H1 (cell line): ENCODE measurements around the gene PSG5. TPM values are rescaled to one million over a fixed set of nuclear protein-coding genes. Genes with fewer than 3 reads are reported as not detected.
"Not testable (repeated sequence)": the region's sequence is repeated elsewhere in the genome, so short reads cannot be mapped to it uniquely, and the experiment has no call there.

Experiments
- CTCF ChIA-PET: fragments of 300-600 bp; sonication (Branson Sonifier 250); formaldehyde crosslinking; loops from one replicate; lab custom pipeline; 2021; ENCODE audit not compliant: partially characterized antibody; lab: Charles Lee
- POLR2A ChIA-PET: fragments of 300-600 bp; sonication (Branson Sonifier 250); formaldehyde crosslinking; loops from one replicate; lab custom pipeline; 2021; ENCODE audit warnings: inconsistent platforms; ENCODE audit not compliant: partially characterized antibody; lab: Charles Lee
- DNase-seq, 2 experiments: peaks; one replicate each; pipeline versions ENCODE4 v3.0.0 to v3.0.0-alpha.2; 2010 to 2022; ENCODE audit warnings: low spot score in 2 of 2, low read depth in 1 of 2, mixed read lengths in 1 of 2
- FAIRE-seq: peaks from 2 replicates; lab custom pipeline; 2011; peaks lifted over from hg19 to GRCh38; lab: Jason Lieb, UNC
- H2AFZ ChIP-seq: 2 replicates; pipeline ENCODE4 v1.8.1; 2012; ENCODE audit warnings: low read length, inconsistent platforms
- H2AK5ac ChIP-seq: 2 replicates; pipeline ENCODE4 v1.6.1; 2013; ENCODE audit warnings: low read depth, low read length
- H2BK120ac ChIP-seq: replicated peaks from 2 replicates; pipeline ENCODE3; 2013; ENCODE audit warnings: low read depth, low read length, inconsistent platforms
- H2BK12ac ChIP-seq: 2 replicates; pipeline ENCODE4 v1.6.1; 2013; ENCODE audit warnings: low read depth, low read length
- H2BK15ac ChIP-seq: 2 replicates; pipeline ENCODE4 v1.6.1; 2013; ENCODE audit warnings: low read length
- H2BK20ac ChIP-seq: 2 replicates; pipeline ENCODE4 v1.6.1; 2013; ENCODE audit warnings: low read length
- H2BK5ac ChIP-seq: 2 replicates; pipeline ENCODE4 v1.6.1; 2013; ENCODE audit warnings: low read depth, low read length
- H3K14ac ChIP-seq: 2 replicates; pipeline ENCODE4 v1.6.1; 2013; ENCODE audit warnings: inconsistent platforms; ENCODE audit not compliant: insufficient read length
- H3K18ac ChIP-seq: 2 replicates; pipeline ENCODE4 v1.6.1; 2013; ENCODE audit warnings: low read length; ENCODE audit errors: extremely low read depth
- H3K23ac ChIP-seq: 2 replicates; pipeline ENCODE4 v1.6.1; 2013; ENCODE audit warnings: inconsistent platforms; ENCODE audit not compliant: insufficient read length
- H3K23me2 ChIP-seq: 2 replicates; pipeline ENCODE4 v1.6.1; 2013; ENCODE audit warnings: low read depth, low read length
- H3K27ac ChIP-seq: 2 replicates; pipeline ENCODE4 v1.6.1; 2011; ENCODE audit warnings: low read depth, low read length, inconsistent platforms
- H3K27me3 ChIP-seq, 4 experiments: replicated peaks in 1 of 4; 1 replicate in 1 of 4; 2 replicates in 3 of 4; pipeline versions ENCODE4 v1.6.1 to v1.8.1; 2011 to 2013; ENCODE audit warnings: low read length in 3 of 4, mild to moderate bottlenecking in 3 of 4, inconsistent platforms in 2 of 4, mixed read lengths in 2 of 4, moderate library complexity in 1 of 4; ENCODE audit not compliant: control insufficient read depth in 3 of 4, insufficient read depth in 3 of 4; ENCODE audit errors: extremely low read depth in 1 of 4
- H3K36me3 ChIP-seq, 4 experiments: 2 replicates each; pipeline versions ENCODE4 v1.6.1 to v1.8.1; 2011 to 2013; ENCODE audit warnings: mild to moderate bottlenecking in 4 of 4, low read length in 3 of 4, moderate library complexity in 2 of 4, control low read depth in 1 of 4, inconsistent platforms in 1 of 4; ENCODE audit not compliant: insufficient read depth in 4 of 4, control insufficient read depth in 2 of 4
- H3K4ac ChIP-seq: replicated peaks from 2 replicates; pipeline ENCODE3; 2013; ENCODE audit warnings: low read length, low read depth, mixed read lengths, inconsistent platforms; ENCODE audit not compliant: insufficient read length
- H3K4me1 ChIP-seq, 4 experiments: replicated peaks in 1 of 4; 1 replicate in 1 of 4; 2 replicates in 3 of 4; pipeline versions ENCODE4 v1.6.1 to v1.8.1; 2011 to 2013; ENCODE audit warnings: low read length in 3 of 4, inconsistent platforms in 2 of 4, mixed read lengths in 1 of 4; ENCODE audit not compliant: insufficient read depth in 4 of 4, control insufficient read depth in 3 of 4
- H3K4me2 ChIP-seq, 2 experiments: 2 replicates each; pipeline versions ENCODE4 v1.6.1 to v1.8.1; 2011 to 2013; ENCODE audit warnings: low read depth in 2 of 2, low read length in 2 of 2, control low read depth in 1 of 2, inconsistent platforms in 1 of 2, mild to moderate bottlenecking in 1 of 2; ENCODE audit not compliant: insufficient read depth in 1 of 2
- H3K4me3 ChIP-seq, 4 experiments: fragments of 200-600, 300-600 bp in 1 of 4; sonication (generic), shearing (Covaris generic), sonication (Bioruptor Twin) in 1 of 4; 2 replicates each; pipeline versions ENCODE4 v1.5.1 to v1.8.1; 2011 to 2016; ENCODE audit warnings: low read length in 4 of 4, low read depth in 3 of 4, control low read depth in 2 of 4, inconsistent platforms in 2 of 4, mild to moderate bottlenecking in 2 of 4, mixed read lengths in 1 of 4, moderate library complexity in 1 of 4; ENCODE audit not compliant: insufficient read depth in 2 of 4; ENCODE audit errors: extremely low read depth in 1 of 4
- H3K56ac ChIP-seq: replicated peaks from 2 replicates; pipeline ENCODE3; 2013; ENCODE audit warnings: low read depth, mild to moderate bottlenecking, mixed read lengths, low read length, inconsistent platforms; ENCODE audit not compliant: insufficient read length
- H3K79me1 ChIP-seq: 2 replicates; pipeline ENCODE4 v1.6.1; 2013; ENCODE audit warnings: low read depth, low read length, control low read depth
- H3K79me2 ChIP-seq, 2 experiments: 2 replicates each; pipeline versions ENCODE4 v1.6.1 to v1.8.1; 2012 to 2013; ENCODE audit warnings: low read length in 2 of 2, mild to moderate bottlenecking in 2 of 2, inconsistent platforms in 1 of 2; ENCODE audit not compliant: insufficient read depth in 2 of 2, control insufficient read depth in 1 of 2
- H3K9ac ChIP-seq, 4 experiments: replicated peaks in 1 of 4; 1 replicate in 1 of 4; 2 replicates in 3 of 4; pipeline versions ENCODE4 v1.6.1 to v1.8.1; 2011 to 2013; ENCODE audit warnings: low read depth in 3 of 4, low read length in 3 of 4, control low read depth in 2 of 4, mild to moderate bottlenecking in 2 of 4, moderate library complexity in 2 of 4, inconsistent platforms in 1 of 4; ENCODE audit errors: extremely low read depth in 1 of 4
- H3K9me3 ChIP-seq, 2 experiments: 2 replicates each; pipeline versions ENCODE4 v1.6.1 to v1.8.1; 2012 to 2013; ENCODE audit warnings: mild to moderate bottlenecking in 2 of 2, moderate library complexity in 2 of 2, control low read depth in 1 of 2, inconsistent platforms in 1 of 2, low read depth in 1 of 2, low read length in 1 of 2, mixed read lengths in 1 of 2; ENCODE audit not compliant: insufficient read depth in 2 of 2
- H4K20me1 ChIP-seq, 2 experiments: replicated peaks in 1 of 2; 2 replicates each; pipeline versions ENCODE3 to v1.8.1; 2011 to 2013; ENCODE audit warnings: inconsistent platforms in 2 of 2, low read length in 2 of 2, mild to moderate bottlenecking in 1 of 2; ENCODE audit not compliant: insufficient read depth in 2 of 2, control insufficient read depth in 1 of 2
- H4K5ac ChIP-seq: 2 replicates; pipeline ENCODE4 v1.6.1; 2013; ENCODE audit warnings: low read length, low read depth, mixed read lengths, inconsistent platforms; ENCODE audit not compliant: insufficient read length
- H4K8ac ChIP-seq: 2 replicates; pipeline ENCODE4 v1.8.0; 2013; ENCODE audit warnings: mild to moderate bottlenecking, moderate library complexity, low read length, inconsistent platforms; ENCODE audit not compliant: insufficient read depth; ENCODE audit errors: extremely low read depth
- H4K91ac ChIP-seq: replicated peaks from 2 replicates; pipeline ENCODE3; 2013; ENCODE audit warnings: low read length, mixed read lengths, inconsistent platforms; ENCODE audit not compliant: insufficient read length
- WGBS, 2 experiments: shearing (Covaris generic) in 1 of 2; methylation state at CpG; one replicate each; pipeline versions ENCODE4 v1.1.6 to v1.1.7; 2013 to 2015; ENCODE audit warnings: low lambda C conversion rate in 2 of 2, mixed read lengths in 2 of 2, inconsistent platforms in 1 of 2, low coverage in 1 of 2, missing lambda C conversion rate in 1 of 2; ENCODE audit not compliant: insufficient replicate concordance in 2 of 2, insufficient coverage in 1 of 2, insufficient read length in 1 of 2; ENCODE audit errors: extremely low coverage in 1 of 2, missing lambda C conversion rate in 1 of 2; 5-methylcytosine and 5-hydroxymethylcytosine counted together
- polyA plus RNA-seq, 7 experiments: library from polyadenylated mRNA; depleted of rRNA in 3 of 7; stranded (reverse) in 5 of 7; unstranded in 2 of 7; fragments of >200 nt in 5 of 7; fragments of 200-250 nt in 2 of 7; gene quantifications; 1 replicate in 5 of 7; 2 replicates in 1 of 7; 4 replicates in 1 of 7; pipeline versions ENCODE4 v1.2.1 to v1.2.3, GENCODE V29; 2011 to 2013; ENCODE audit warnings: missing spikeins in 2 of 7, mixed read lengths in 2 of 7
- total RNA-seq: library from RNA; stranded (reverse); fragmentation: NEBNext Ultra II Directional; extraction: Animal tissue kit (Norgen Biotek cat#: 25700); gene quantifications from 2 replicates; pipeline ENCODE4 v1.2.1, GENCODE V29; 2021

PSG5 gene
- total and polyA plus RNA-seq, 2 of the 8 experiments (the other 6 are each of a cell fraction or from before 2014, with no cell fraction given) = not detected

GRCh38 chr19:43181869-43182771 is 4.2 kb downstream of the PSG5 start:
- H3K36me3 ChIP-seq, H3K27me3 ChIP-seq, H4K20me1 ChIP-seq, H3K23me2 ChIP-seq, H3K27ac ChIP-seq, H2BK120ac ChIP-seq, H2BK20ac ChIP-seq, H3K4me2 ChIP-seq, H4K8ac ChIP-seq, DNase-seq, H3K18ac ChIP-seq, H2BK12ac ChIP-seq, FAIRE-seq, POLR2A ChIA-PET, H2AK5ac ChIP-seq, H3K23ac ChIP-seq, H3K4me1 ChIP-seq, H3K14ac ChIP-seq, H3K9ac ChIP-seq, H3K4ac ChIP-seq, H2BK5ac ChIP-seq, H4K5ac ChIP-seq, H3K79me1 ChIP-seq, H2BK15ac ChIP-seq, H3K79me2 ChIP-seq, H3K4me3 ChIP-seq, H3K56ac ChIP-seq, H2AFZ ChIP-seq, H4K91ac ChIP-seq: not testable (repeated sequence)
- 60% methylated on average over 3 of the region's 4 CpGs; no CpG with 5 or more reads in 1 of the 2 experiments for WGBS, 2 experiments
- CTCF ChIA-PET = interaction anchor here (0.7 kb wide), 1 partner anchor 1546 kb away, joined by 3 read pairs; no protein-coding TSS in a partner anchor
- peaks cover 7 to 64% of the 10 kb centered on the region in 2 experiments for H3K9me3 ChIP-seq
